ENCODE measurements around the gene POLR1A.

POLR1A gene

GRCh38 chr2:86134709-86135108 is 29.0 kb upstream of the POLR1A start:
- ChIA-PET POLR2A (no interaction called here), CTCF (interaction anchor here (0.8 to 1.5 kb wide), 5 partner anchors 16 to 498 kb away, joined by 3 to 4 read pairs (median 3); no protein-coding TSS in a partner anchor)
- no peak for DNase-seq (ENCODE audit: extremely low spot score)
- no peak for TF ChIP-seq CTCF (IDR thresholded peaks at IDR 0.05; ENCODE audit: control extremely low read depth, extremely low read depth, low read depth, missing control alignments)

- no peak for DNase-seq (ENCODE audit: extremely low spot score)
- no peak for TF ChIP-seq CTCF (IDR thresholded peaks at IDR 0.05; ENCODE audit: control extremely low read depth, extremely low read depth, low read depth, missing control alignments)
- POLR2A ChIA-PET, result no interaction called here
- CTCF ChIA-PET, result interaction anchor here (0.7 kb wide), 1 partner anchor 9 kb away, joined by 5 read pairs; no protein-coding TSS in a partner anchor
These were observed 19.0 kb upstream of the POLR1A start for GRCh38 chr2:86124683-86125082.

GRCh38 chr2:86123328-86123925 is 17.7 kb upstream of the POLR1A start:
- CTCF ChIA-PET, result no interaction called here
- DNase-seq (ENCODE audit: extremely low spot score), result no peak
- TF ChIP-seq CTCF (IDR thresholded peaks at IDR 0.05; ENCODE audit: control extremely low read depth, extremely low read depth, low read depth, missing control alignments), result no peak
- POLR2A ChIA-PET, result no interaction called here

- TF ChIP-seq CTCF (IDR thresholded peaks at IDR 0.05; ENCODE audit: control extremely low read depth, extremely low read depth, low read depth, missing control alignments), result no peak
- ChIA-PET POLR2A (no interaction called here), CTCF (interaction anchor here (1.1 to 3.4 kb wide), 2 partner anchors 11 to 12 kb away, joined by 3 to 13 read pairs; partner anchors contain the start of genes POLR1A and PTCD3)
- DNase-seq (ENCODE audit: extremely low spot score), result no peak
These were observed 12.4 kb upstream of the POLR1A start for GRCh38 chr2:86118130-86118529.

GRCh38 chr2:86107031-86107430 is 1.3 kb upstream of the POLR1A start:
- ChIA-PET POLR2A (no interaction called here), CTCF (interaction anchor here (2.3 to 2.8 kb wide), 2 partner anchors 11 to 280 kb away, joined by 10 to 13 read pairs; no protein-coding TSS in a partner anchor)
- no peak for DNase-seq (ENCODE audit: extremely low spot score)
- no peak for TF ChIP-seq CTCF (IDR thresholded peaks at IDR 0.05; ENCODE audit: control extremely low read depth, extremely low read depth, low read depth, missing control alignments)

- ChIA-PET POLR2A (interaction anchor here (0.6 to 0.9 kb wide), 3 partner anchors 70 to 446 kb away, joined by 3 to 4 read pairs (median 3); no protein-coding TSS in a partner anchor), CTCF (interaction anchor here (0.8 to 2.8 kb wide), 4 partner anchors 8 to 279 kb away, joined by 4 to 13 read pairs (median 8); no protein-coding TSS in a partner anchor)
- DNase-seq (ENCODE audit: extremely low spot score), result peak; percentile 92
- TF ChIP-seq CTCF (IDR thresholded peaks at IDR 0.05; ENCODE audit: control extremely low read depth, extremely low read depth, low read depth, missing control alignments), result no peak
These were observed 571 bp upstream of the POLR1A start, which contains the start of gene PTCD3 for GRCh38 chr2:86105969-86106945. PTCD3 (plus strand) TSS chr2:86106235; CDS start chr2:86106248, 13 bp downstream.
